SH-SY5Y (cell line): ENCODE data around the gene ECHDC3.

Experiments used
- GATA2 ChIP-seq: IDR thresholded peaks from 2 replicates; pipeline ENCODE4 v1.6.1; 2011; ENCODE audit warnings: mild to moderate bottlenecking, low read depth, low read length
- GATA3 ChIP-seq: IDR thresholded peaks from 2 replicates; pipeline ENCODE4 v1.6.1; 2011; ENCODE audit warnings: low read depth, mild to moderate bottlenecking, low read length, moderate library complexity

DNA sequence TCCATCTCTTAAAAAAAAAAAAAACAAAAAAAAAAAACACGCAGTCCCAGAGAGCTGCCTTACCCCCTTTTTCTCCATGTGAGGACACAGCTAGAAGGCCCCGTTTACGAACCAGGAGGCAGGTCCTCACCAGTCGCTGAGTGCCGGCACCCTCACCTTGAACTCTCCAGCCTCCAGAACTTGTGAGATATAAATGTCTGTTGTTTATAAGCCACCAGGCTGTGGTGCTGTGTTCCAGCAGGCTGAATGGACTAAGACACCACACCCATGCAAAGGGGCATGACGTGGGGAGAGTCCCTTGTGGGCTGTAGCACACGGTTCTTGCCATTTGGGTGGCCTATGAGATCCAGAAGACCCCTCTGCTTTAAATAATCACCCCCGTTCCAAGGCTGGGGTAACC, 17.2 kb downstream of the ECHDC3 start:
- TF ChIP-seq GATA2 (no peak), GATA3 (no peak)
